ENCODE results near the gene UNC5B.

UNC5B gene

DNA sequence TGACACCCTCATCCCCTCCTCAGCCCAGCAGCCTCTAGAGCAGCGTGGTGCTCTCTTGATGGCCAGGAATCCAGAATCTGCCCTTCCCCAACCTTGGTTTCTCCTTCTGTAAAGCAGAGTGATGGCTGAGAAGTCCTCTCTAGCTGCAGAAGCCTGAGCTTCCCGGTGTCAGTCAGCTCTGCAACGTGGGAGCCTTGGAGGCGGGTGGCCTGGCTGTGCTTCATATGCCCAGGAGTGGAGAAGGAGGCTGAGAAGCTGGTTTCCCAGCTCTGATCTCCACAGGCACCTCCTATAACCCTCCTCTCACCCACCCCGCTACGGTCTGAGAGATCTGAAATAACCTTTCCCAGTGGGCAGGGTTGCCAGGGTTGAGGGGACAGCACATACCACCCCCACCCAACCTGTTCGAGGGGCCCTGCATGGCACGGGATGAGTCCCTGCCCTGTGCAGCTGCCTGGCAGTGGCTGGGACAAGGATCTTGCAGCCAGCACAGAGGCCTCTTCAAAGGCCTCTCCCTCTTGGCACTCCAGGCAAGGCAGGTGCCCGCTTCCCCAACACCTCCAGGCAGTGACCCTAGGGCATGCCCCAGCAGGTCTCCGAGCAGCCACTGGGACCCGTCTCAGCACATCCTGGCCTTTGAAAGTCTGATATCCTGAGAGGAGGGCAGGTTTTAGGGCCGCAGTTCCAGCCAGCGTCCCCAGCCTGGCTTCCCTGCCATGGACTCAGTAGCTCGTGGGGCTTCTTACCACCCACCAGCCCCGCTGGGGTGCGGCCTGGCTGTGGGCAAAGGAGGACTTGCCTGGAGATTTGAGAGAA, 88.4 kb downstream of the UNC5B start:
- no peak for DNase-seq (ENCODE audit: low read depth)

DNA sequence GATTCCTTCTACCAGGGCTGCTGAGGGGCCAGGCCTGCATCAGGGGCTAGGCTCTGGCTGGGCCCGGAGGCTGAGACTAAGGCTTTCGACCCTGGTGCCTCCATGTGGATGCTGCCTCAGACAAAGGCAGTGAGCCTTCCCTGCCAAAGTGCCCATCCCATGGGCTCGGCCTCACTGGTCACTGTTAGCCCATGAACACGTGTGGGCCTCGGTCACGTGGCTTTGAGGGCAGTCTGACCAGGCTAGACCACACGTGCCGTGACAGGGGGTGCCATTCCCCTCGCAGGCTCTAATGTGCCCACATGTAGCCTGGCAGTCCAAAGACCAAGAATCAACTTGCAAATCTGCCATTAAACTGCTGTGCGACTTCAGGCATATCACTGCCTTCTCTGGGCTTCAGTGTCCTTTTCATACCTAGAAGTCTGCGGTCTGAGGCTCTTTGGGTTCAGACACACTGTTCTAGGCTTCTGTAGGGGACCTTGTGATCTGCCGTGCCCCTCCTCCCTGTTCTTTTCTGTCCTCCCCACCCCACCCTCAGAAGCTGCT, 89.1 kb downstream of the UNC5B start:
- no peak for DNase-seq (ENCODE audit: low read depth)

DNA sequence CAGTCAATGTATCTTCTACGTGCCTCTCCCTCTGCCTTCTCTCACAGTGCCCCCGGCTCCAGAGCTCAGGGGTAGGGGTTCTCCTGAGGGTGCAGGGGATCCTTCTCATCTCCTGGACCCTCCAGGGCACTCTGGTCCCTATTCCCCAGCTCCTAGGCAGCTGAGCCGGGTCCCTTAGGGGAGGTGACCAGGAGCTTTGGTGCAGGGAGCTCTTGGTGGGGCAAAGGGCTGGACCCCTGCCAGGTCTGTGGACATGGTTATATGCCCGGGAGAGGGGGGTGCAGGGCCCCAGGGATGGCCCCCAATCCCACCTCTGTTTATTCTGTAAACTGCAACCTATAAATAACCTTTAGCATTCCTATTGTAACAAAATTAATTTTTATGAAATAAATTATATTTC, 90.1 kb downstream of the UNC5B start:
- DNase-seq (ENCODE audit: low read depth): no peak

DNA sequence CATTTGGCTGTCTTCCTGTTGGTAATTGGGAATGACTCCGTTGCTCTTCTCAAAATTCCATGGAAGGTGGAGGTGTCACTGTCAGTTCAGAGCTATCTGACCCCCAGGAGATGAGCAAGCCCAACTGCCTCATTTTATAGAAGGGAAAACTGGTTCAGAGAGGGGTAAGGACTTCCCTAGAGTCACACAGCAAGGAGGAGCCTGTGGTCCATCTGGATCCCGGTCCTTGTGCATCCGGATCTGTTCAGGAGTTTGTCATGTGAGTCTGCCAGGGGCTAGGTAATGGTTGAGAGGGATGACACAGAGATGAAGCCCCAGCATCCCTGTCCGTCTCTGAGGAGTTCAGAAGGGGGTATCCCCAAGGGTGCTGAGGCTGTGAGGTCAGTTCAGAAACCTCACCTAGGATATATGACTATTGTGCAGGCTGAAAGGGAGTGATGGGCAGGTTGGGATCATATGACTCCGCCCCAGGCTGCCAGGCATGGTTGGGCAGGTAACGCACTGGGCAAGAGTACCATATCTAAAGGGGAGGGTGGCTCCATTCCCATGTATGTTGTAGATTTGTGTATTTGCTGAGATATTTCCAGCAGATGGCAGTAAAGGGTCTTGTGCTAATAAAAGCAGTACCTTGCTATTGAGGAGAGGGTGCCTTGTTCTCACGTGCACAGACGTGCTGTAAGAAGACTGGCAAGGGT, 90.7 kb downstream of the UNC5B start:
- peak; percentile 64 for DNase-seq (ENCODE audit: low read depth)

DNA sequence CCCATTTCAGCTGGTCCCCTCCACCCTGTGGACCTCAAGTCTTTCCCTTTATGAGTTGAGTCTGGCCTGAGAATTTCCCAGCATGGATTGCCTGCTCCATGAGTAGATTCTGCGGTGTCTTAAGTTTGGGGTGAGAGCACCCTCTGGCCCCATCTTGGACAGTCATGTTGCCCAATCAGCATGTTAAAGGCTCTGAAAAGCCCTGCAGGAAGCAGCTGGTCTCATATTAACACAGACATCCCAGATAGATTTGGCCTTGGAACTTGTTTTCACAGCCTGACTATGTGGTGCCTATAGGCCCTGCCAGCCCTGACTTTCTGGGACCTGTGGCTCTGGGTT, 91.2 kb downstream of the UNC5B start:
- DNase-seq (ENCODE audit: low read depth): no peak

DNA sequence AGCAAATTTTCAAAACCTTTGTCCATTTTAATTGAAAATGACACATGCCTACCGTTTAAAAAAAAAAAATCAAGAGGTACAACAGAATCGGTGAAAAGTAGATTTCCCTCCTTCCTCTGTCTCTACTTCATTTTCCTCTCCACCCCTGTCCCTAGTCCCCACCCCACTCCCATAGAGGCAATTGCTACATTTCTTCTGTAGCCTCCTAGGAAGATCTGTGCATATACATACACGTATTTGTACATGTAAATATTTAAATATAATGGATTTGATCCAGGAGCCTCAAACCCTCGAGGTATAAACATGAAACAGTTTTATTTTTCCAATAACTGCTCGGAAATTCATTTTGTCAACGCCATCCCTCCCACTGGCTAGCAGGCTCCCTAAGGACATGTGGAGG, 92.5 kb downstream of the UNC5B start:
- DNase-seq (ENCODE audit: low read depth): no peak

DNA sequence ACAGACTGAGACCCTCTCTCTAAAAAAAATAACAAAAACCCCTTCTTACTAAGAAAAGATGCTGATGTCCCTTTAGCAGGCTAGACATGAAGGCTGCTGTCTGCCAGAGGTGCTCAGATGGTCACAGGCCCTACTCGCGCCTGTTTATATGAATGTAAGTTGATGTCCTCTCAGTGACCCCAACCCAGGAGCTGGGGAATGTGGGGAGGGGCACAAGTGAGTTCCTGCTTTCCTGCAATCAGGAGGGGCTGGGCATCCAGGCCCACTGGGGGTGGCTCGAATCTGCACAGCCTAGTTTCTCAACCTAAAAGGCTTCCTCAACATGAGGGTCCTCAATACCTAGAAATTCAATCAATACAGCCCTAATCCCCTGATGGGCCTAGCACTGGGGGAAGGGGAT, 94.6 kb downstream of the UNC5B start:
- no peak for DNase-seq (ENCODE audit: low read depth)

DNA sequence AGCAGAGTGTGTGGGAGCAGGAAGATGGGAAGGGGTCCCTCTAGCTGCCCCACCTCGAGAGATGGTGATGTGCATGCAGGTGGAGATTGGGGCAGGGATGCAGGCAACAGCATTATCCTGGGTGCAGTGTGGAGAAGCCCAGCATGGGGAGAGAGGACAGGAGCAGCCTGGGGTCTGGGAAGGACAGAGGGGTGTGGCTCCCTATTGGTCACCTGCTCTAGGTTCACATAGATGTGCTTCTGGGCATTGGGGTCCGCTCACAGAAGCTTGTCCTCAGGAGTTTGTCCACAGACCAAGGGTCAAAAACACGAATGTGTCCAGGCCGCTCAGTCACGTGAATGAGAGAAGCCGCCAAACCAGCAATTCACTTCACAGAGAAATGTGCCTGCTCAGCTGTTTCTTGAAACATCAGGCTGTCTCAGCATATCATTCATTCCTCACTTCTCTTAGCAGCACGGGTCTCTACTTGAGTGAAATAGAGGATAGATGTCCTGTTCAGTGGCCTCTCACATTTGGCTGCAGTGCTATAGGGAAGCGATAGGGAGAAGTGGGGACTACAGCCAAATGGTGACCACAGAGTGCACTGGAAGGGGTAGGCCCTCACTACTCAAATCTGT, 95.2 kb downstream of the UNC5B start:
- no peak for DNase-seq (ENCODE audit: low read depth)

DNA sequence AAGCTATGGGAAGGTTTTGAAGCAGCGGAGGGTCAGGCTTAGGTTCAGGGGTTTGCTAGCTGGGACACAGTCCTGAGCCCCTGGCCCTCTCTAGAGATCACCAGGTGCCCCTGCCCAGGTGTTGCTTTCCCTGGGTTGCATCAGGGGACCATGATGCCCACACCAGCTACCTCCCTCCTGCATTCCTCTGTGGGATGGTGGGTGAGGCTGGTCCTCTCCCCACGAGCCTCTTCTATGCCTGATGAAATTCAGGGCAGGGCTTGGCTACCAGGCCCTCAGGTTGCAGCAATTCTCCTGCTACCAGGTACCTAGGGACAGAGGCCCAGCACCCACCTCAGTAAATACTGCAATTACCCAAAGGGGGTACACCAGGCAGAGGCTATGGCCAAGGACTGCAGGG, 95.9 kb downstream of the UNC5B start:
- no peak for DNase-seq (ENCODE audit: low read depth)

DNA sequence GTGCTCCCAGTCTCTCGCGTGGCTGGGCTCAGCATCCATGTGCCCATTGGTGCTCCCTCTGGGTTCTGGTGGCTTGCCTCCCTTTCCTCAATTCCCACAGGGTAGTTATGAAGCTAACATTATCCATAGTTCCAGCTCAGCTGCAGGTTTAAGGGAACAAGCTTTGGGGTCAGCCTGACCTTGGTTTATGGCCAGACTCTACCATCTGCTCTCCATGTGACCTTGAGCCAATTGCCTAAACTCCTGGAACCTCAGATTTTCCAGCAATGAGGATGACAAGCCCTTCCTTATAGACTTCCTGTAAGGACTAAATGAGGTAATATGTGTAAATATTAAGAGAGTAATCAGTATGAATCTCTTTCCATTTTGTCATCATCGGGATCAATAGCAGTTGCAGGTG, 96.6 kb downstream of the UNC5B start:
- DNase-seq (ENCODE audit: low read depth): no peak

DNA sequence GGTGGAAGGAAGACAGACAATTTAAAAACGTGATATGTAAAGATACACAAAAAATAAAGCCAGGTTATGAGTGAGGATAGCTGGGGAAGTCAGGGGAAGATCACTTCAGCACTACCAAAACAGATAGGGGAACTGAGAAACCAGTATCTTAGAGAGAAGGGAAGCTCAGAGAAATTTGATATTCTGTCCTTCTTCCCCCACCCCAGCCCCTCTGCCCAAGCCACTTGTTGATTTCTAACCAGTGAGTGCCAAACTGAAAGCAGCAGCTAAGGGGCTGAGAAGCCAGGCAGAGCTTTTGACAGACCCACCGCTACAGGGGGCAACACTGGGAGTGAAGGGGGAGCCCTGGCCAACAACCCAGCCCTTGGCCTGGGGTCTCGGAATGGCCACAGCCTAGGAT, 97.5 kb downstream of the UNC5B start:
- DNase-seq (ENCODE audit: low read depth): no peak

DNA sequence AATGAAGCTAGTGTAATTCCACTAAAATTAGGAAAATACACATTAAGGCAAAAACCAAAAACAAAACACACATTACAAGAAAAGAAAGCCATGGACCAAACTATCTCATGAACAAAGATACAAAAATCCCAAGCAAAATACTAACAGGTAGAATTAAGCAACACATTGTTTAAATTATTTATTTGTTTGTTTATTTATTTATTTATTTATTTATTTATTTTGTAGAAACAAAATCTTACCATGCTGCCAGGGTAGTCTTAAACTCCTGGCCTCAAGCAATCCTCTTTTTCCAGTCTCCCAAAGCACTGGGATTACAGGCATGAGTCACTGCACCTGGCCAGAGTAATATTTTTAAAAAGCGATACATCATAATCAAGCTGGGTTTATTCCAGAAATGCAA, 99.8 kb downstream of the UNC5B start:
- DNase-seq (ENCODE audit: low read depth): peak; percentile 16

DNA sequence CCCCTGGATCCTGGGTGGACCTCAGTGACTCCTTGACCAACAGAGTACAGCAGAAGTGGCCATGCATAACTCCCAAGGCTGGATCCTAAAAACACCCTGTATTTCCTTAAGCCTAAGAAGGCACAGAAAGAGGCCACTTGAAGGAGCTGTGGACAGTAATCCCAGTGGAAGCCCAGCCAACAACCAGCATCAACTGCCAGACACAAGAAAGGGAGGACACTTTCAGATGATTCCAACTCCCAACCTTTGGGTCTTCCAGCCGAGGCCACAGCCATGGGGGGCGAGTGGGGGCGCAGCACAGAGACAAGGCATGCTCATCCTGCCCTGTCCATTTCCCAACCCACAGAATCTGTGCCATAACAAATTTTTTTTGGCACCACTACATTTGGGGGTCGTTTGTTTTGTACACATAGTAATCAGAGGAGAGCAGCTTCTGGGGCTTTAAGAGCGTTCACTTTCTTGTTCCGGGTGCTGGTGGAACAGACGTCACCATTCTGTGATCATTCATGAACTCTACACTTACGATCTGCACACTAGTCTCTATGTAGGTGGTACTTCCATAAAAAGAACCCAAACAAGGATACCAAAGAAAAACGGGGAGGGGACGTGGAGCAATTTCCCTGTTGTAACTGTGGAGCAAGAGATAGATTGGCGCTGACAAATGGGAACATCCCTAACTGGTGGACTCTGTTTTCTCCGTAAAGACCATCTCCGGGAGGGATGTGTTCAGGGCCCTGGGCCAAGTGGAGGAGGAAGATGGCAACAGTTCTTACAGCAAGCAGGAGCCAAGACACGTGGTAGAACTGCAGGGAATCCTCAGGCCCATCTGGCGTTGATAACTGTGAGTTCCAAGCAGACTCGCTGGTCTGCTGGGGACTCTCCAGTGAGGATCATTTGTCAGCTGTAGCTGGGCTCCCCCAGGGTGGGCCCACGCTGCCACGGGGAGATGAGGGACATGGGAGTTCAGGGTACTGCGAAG, 100.7 kb downstream of the UNC5B start:
- peak; percentile 80 for DNase-seq (ENCODE audit: low read depth)

DNA sequence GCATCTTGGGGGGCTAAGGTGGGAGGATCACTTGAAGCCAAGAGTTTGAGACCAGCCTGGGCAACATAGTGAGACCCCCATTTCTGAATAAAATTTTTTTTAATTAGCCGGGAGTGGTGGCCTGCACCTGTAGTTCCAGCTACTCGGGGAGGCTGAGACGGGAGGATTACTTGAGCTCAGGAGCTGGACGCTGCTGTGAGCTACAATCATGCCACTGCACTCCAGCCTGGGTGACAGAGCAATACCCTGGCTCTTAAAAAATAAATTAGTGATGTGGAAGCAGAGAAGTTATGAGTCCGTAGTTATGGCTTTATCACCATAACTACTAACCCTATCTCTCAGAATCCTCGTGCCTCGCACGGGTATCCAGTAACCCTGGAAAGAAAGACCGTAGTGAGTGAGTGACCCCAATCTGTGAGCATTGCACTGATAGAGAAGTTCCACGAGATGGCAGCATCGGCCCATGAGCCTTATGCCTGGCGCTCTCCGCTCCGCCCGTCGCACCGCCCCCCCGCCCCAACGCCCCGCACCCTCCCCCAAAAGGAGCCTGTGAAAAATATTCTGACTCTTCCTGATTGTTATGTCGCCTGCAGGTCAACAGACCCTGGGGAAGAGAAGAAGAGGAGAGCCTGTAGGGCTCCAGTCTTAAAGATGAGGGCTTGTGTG, 101.8 kb downstream of the UNC5B start:
- peak; percentile 19 for DNase-seq (ENCODE audit: low read depth)

DNA sequence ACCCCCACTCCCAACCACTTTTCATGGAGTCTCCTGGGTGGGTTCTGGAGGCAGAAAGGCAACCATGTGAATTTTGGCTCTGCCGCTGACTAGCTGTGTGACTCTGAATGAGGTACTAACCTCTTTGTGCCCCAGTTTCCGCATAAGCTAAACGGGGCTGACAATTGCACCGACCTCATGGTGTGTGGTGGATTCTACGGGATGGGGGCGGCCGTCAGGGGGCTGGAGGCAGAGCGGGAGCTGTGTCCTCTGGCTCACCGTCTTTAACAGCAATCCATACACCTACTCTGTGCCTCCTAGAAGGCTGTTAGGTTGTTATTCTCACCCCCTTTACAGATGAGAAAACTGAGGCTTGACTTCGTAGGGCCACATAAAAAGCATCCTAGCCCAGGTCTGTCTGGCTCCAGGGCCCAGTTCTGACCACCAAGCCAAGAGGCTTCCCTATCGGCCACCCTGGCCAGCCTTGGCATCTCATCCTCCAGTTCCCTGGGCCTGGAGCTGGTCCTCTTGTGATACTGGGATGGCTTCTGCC, 102.4 kb downstream of the UNC5B start:
- DNase-seq (ENCODE audit: low read depth): no peak

DNA sequence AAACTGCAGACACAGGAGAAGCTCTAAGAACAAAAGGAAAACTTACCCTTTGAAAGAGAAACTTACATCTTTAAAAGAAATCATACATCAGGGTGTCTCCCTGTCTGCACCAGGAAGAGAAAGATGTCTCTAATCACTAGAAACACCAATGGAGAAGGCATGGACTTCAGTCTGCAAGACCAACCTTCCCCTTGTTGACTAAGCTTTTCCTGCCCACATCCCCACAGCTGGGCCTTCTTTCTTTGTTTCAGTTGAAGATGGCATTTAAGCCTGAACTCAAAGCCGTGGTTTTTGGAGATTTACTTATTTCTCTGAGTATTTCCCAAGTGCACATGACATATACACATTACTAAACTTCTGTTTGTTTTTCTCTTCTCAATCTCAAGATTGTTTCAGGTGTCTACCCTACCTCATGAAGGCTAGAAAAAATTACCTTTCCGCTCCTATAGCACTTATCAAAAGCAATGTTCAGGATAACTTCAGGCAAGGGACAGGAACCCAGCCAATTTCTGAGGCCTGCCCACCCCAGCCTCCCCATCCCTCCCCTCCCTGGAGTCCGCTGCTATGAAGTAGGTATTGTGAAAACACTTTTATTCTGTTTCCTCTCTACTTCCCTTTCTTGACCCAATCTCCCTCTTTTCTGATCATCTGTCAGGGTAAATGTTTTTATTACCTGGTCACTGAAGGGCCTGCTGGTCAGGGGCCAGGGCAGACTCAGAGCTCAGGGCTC, 103.9 kb downstream of the UNC5B start:
- peak; percentile 33 for DNase-seq (ENCODE audit: low read depth)

DNA sequence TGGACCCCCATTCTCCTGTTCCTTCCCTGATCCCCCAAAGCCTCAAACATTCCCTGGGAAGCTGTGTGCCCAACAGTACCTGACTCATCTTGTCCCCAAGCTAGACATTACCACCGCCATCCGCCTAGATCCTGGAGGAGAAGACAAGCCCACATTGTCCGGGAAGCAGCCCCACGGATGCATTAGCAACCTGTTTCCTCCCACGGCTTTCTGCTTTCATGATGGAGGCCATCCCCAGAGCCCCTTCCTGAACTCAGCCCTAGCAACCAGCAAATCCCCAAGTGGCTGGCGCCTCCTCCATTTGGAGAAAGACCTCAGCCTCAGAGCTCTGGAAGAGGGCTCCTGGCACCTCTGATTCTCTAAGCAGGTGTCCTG, 104.4 kb downstream of the UNC5B start:
- DNase-seq (ENCODE audit: low read depth): no peak

DNA sequence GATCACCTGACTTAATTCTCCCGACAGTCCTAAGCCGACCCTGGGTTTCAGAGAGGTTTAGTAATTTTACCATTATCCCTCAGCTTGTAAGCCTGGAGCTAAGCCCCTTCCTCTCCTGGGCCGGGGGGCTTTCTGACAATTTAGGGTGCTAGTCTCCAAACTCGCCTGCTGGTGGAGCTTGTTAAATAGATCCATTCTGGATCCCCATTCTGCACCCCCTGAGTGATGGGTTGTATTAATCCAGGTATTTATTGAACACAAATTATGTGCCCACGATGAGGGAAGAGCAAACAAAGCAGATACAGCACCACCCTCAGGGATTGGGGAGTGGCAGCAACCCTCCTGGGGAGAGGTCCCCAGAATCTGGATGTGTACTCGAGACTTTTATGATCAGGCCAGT, 105.4 kb downstream of the UNC5B start:
- DNase-seq (ENCODE audit: low read depth): no peak

DNA sequence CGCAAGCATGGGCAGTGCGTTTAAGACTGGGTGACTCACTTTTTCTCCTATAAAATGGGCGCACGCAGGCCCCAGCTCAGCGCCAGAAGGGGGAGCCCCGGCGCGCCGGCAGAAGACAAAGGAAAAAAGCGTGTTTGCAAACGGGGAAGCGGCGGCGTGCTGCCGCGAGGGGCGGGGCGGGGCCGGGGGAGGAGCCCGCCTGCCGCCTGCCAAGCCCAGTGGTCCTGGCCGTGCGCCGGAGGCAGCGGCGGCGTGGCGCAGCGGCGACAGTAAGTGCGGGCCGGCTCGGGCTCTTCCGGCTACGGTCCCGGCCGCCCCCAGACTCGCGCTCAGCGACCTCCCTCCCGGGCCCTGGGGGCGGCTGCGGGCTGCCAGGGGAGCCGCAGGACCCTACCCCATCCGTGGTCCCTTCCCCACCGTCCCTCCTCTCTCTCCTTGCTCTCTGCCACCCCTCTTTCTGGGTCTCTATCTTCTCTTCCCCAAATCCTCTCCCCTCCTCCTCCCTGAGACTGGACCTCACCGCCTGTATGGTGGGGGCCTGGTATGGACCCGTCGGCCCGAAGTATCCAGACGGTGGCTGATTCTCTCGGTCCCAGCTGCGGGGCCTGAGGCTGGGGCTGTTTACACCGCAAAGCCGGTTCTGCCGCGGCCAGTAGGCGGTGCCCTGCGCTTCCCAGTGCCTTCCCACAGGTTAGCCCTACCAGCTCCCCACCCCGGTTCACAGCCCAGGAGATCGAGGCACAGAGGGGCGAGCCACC, 106.9 kb downstream of the UNC5B start, which contains the start of gene SLC29A3:
TSS of gene SLC29A3 (plus strand) at position 218 of the 758 bp plus-strand sequence. CDS start at position 269, 51 bp downstream.
- peak; percentile 57 for DNase-seq (ENCODE audit: low read depth)

Data from amniotic epithelial cell (primary cell).